Stomach (tissue), 9 donors: Measurements from ENCODE around the gene NEU2. TPM values are rescaled to one million over a fixed set of nuclear protein-coding genes. Genes with fewer than 3 reads are reported as not detected.

ENCODE experiments used
- DNase-seq, 2 donors: peaks; one replicate each; pipeline versions ENCODE4 v3.0.0 to v3.0.0-alpha.2; 2013 to 2019
- H3K27ac ChIP-seq, 5 donors: fragments of 200-600 bp in 4 of 5; sonication (generic) in 4 of 5; one replicate each; pipeline ENCODE4 v1.5.1; 2013 to 2019; ENCODE audit warnings: mild to moderate bottlenecking in 1 of 5, moderate library complexity in 1 of 5
- H3K27me3 ChIP-seq, 3 donors: fragments of 200-600 bp; sonication (generic); one replicate each; pipeline ENCODE4 v1.5.1; 2017 to 2019; ENCODE audit warnings: mixed run types in 1 of 3
- H3K36me3 ChIP-seq, 4 donors: fragments of 200-600 bp; sonication (generic); 1 replicate in 3 of 4; 2 replicates in 1 of 4; pipeline ENCODE4 v1.5.1; 2016 to 2019
- H3K4me1 ChIP-seq, 4 donors: fragments of 200-600 bp; sonication (generic); one replicate each; pipeline ENCODE4 v1.5.1; 2016 to 2019
- H3K4me3 ChIP-seq, 4 donors: fragments of 200-600 bp; sonication (generic) in 3 of 4; one replicate each; pipeline ENCODE4 v1.5.1; 2016 to 2019; ENCODE audit warnings: mild to moderate bottlenecking in 1 of 4
- H3K9me3 ChIP-seq, 4 donors: fragments of 200-600 bp; sonication (generic); one replicate each; pipeline ENCODE4 v1.5.1; 2016 to 2019
- CTCF ChIP-seq, 7 experiments: fragments of 450-650 bp in 4 of 7; fragments of 200-600 bp in 3 of 7; sonication (generic) in 3 of 7; IDR thresholded peaks; one replicate each; pipeline ENCODE4 v1.5.1; 2016 to 2019; ENCODE audit warnings: antibody characterized with exemption in 7 of 7, control low read depth in 2 of 7, mild to moderate bottlenecking in 1 of 7
- EP300 ChIP-seq: sonication (generic); formaldehyde crosslinking; IDR thresholded peaks from one replicate; pipeline ENCODE4 v1.6.1; 2017; ENCODE audit warnings: antibody characterized with exemption
- POLR2A ChIP-seq, 4 donors: fragments of 450-650 bp; IDR thresholded peaks; one replicate each; pipeline ENCODE4 v1.6.1; 2016; ENCODE audit warnings: antibody characterized with exemption in 4 of 4, control low read depth in 2 of 4, mild to moderate bottlenecking in 1 of 4, moderate library complexity in 1 of 4
- POLR2AphosphoS5 ChIP-seq, 3 donors: sonication (generic); formaldehyde crosslinking; IDR thresholded peaks; one replicate each; pipeline ENCODE4 v1.6.1; 2016; ENCODE audit warnings: antibody characterized with exemption in 3 of 3
- WGBS, 5 donors: extraction: QIAGEN DNeasy Blood & Tissue Kit in 3 of 5; methylation state at CpG; one replicate each; pipeline versions ENCODE4 v1.1.5 to v1.1.7; 2013 to 2018; 5-methylcytosine and 5-hydroxymethylcytosine counted together
- intact Hi-C: fragments of 100-400 bp; cut with DNase I; formaldehyde crosslinking; loops from one replicate; pipeline ENCODE4 v1.15.1; 2023; ENCODE audit warnings: low total_unique reads
- polyA plus RNA-seq, 3 donors: library from polyadenylated mRNA; stranded (reverse); fragments of 200-250 nt; gene quantifications; one replicate each; pipeline ENCODE4 v1.2.3, GENCODE V29; 2013
- total RNA-seq, 5 donors: library from RNA; depleted of rRNA; stranded (reverse); fragments of >200 nt; gene quantifications; one replicate each; pipeline versions ENCODE4 v1.1.0 to v1.2.3, GENCODE V29; 2014 to 2016
- donor health status: healthy with polysubstance abuse.
- donor health status: Bipolar disorder and iron deficiency.
- donor health status: healthy.

The NEU2 gene
- total and polyA plus RNA-seq, 8 donors: not detected

- peaks cover 0 to 30% (median 0%) of the 10 kb centered on the region in 3 donors for H3K27me3 ChIP-seq
- intact Hi-C loops: no loop called here
- DNase-seq: peak; percentile 73 to 77
- no peak overlapping the region for H3K4me3 ChIP-seq
- H3K9me3 ChIP-seq: no peaks in the 10 kb centered on the region
- no peaks in the 10 kb centered on the region for H3K36me3 ChIP-seq
- H3K27ac ChIP-seq: no peak overlapping the region
- peaks cover 0 to 11% (median 4%) of the 10 kb centered on the region in 4 donors for H3K4me1 ChIP-seq
- TF ChIP-seq CTCF (IDR thresholded peaks at IDR 0.05) (peak in 6 of 7 experiments; percentile 16 to 91 (median 72)), POLR2AphosphoS5 (IDR thresholded peaks at IDR 0.05) (no peak), POLR2A (IDR thresholded peaks at IDR 0.05) (no peak), EP300 (no peak)
- 24 to 29% (median 24%) methylated on average over 16 to 22 of the region's 22 CpGs for WGBS, 5 donors
Measured at GRCh38 chr2:233053928-233054784, 21.7 kb downstream of the NEU2 start.

- WGBS, 5 donors: 74 to 93% (median 76%) methylated on average over 2 of the region's 2 CpGs
- intact Hi-C loops: no loop called here
Measured at GRCh38 chr2:233055362-233055761, 22.9 kb downstream of the NEU2 start.

GRCh38 chr2:233056961-233057605, 24.6 kb downstream of the NEU2 start:
- WGBS, 5 donors: 79 to 89% (median 88%) methylated on average over 4 to 6 of the region's 6 CpGs
- Histone ChIP-seq H3K9me3 (no peaks in the 10 kb centered on the region), H3K4me3 (no peak overlapping the region), H3K36me3 (no peaks in the 10 kb centered on the region), H3K27ac (no peak overlapping the region), H3K4me1 (peaks cover 0 to 29% (median 24%) of the 10 kb centered on the region in 4 donors), H3K27me3 (peaks cover 0 to 17% (median 0%) of the 10 kb centered on the region in 3 donors)
- peak in 1 of 2 donors; percentile 18 for DNase-seq
- TF ChIP-seq POLR2AphosphoS5 (IDR thresholded peaks at IDR 0.05): no peak
- no peak for TF ChIP-seq EP300
- TF ChIP-seq CTCF (IDR thresholded peaks at IDR 0.05): no peak
- TF ChIP-seq POLR2A (IDR thresholded peaks at IDR 0.05): no peak
- intact Hi-C loops: no loop called here

More at GRCh38 chr2:233055362-233055761, 22.9 kb downstream of the NEU2 start:
- no peak for TF ChIP-seq POLR2A (IDR thresholded peaks at IDR 0.05)
- TF ChIP-seq CTCF (IDR thresholded peaks at IDR 0.05): no peak
- no peak for TF ChIP-seq POLR2AphosphoS5 (IDR thresholded peaks at IDR 0.05)
- TF ChIP-seq EP300: no peak
- H3K27me3 ChIP-seq: peaks cover 0 to 30% (median 0%) of the 10 kb centered on the region in 3 donors
- no peaks in the 10 kb centered on the region for H3K36me3 ChIP-seq
- H3K27ac ChIP-seq: no peak overlapping the region
- H3K4me3 ChIP-seq: no peak overlapping the region
- H3K9me3 ChIP-seq: no peaks in the 10 kb centered on the region
- no peak for DNase-seq
- peaks cover 0 to 16% (median 11%) of the 10 kb centered on the region in 4 donors for H3K4me1 ChIP-seq

GRCh38 chr2:233058717-233059546, 26.5 kb downstream of the NEU2 start:
- DNase-seq: peak in 1 of 2 donors; percentile 23
- peaks cover 0 to 10% (median 0%) of the 10 kb centered on the region in 3 donors for H3K27me3 ChIP-seq
- no peaks in the 10 kb centered on the region for H3K9me3 ChIP-seq
- intact Hi-C loops: no loop called here
- WGBS, 5 donors: 89 to 99% (median 95%) methylated on average over 18 to 24 of the region's 24 CpGs
- H3K4me1 ChIP-seq: peaks cover 0 to 45% (median 41%) of the 10 kb centered on the region in 4 donors
- H3K27ac ChIP-seq: peak overlapping the region; percentile 71 to 86 (median 78)
- no peak for TF ChIP-seq CTCF (IDR thresholded peaks at IDR 0.05)
- TF ChIP-seq POLR2AphosphoS5 (IDR thresholded peaks at IDR 0.05): no peak
- no peak for TF ChIP-seq EP300
- TF ChIP-seq POLR2A (IDR thresholded peaks at IDR 0.05): no peak
- H3K4me3 ChIP-seq: no peak overlapping the region
- H3K36me3 ChIP-seq: no peaks in the 10 kb centered on the region
